Activated naive CD8-positive, alpha-beta T cell treated with anti-CD3 and anti-CD28 coated beads, Interleukin-2, amount 10 ng/mL, durations not matched to agents 7 days and 5 days (primary cell): Measurements from ENCODE around the gene EGFL7. TPM values are rescaled to one million over a fixed set of nuclear protein-coding genes. Genes with fewer than 3 reads are reported as not detected.

Source experiments
- ATAC-seq: fragments of 150-1000 bp; cut with Tn5 transposase; one replicate; pipeline ENCODE4 v1.10.0; 2021; ENCODE audit warnings: low read depth, moderate library complexity
- POLR2A ChIA-PET: fragments of 350-600 bp; sonication (Branson Sonifier 250); formaldehyde crosslinking; loops from one replicate; lab custom pipeline; 2021; ENCODE audit warnings: antibody characterized with exemption; lab: Charles Lee
- DNase-seq: peaks from one replicate; pipeline ENCODE4 v3.0.0; 2021
- H3K27ac Mint-ChIP-seq: one replicate; pipeline ENCODE4 v1.8.0; 2022; ENCODE audit warnings: mild to moderate bottlenecking, mixed read lengths
- H3K27me3 Mint-ChIP-seq: one replicate; pipeline ENCODE4 v1.8.0; 2022; ENCODE audit warnings: mild to moderate bottlenecking, moderate library complexity, mixed read lengths
- H3K36me3 Mint-ChIP-seq: one replicate; pipeline ENCODE4 v1.8.0; 2021; ENCODE audit warnings: mild to moderate bottlenecking, mixed read lengths
- H3K4me1 Mint-ChIP-seq: one replicate; pipeline ENCODE4 v1.8.0; 2021; ENCODE audit warnings: mixed read lengths
- H3K4me3 Mint-ChIP-seq: one replicate; pipeline ENCODE4 v1.8.0; 2022; ENCODE audit warnings: mild to moderate bottlenecking, moderate library complexity, mixed read lengths
- H3K9me3 Mint-ChIP-seq: one replicate; pipeline ENCODE4 v1.8.0; 2021; ENCODE audit warnings: mixed read lengths
- total RNA-seq, 2 experiments: library from RNA; stranded (reverse); gene quantifications; one replicate each; pipeline ENCODE4 v1.2.3, GENCODE V29; 2021

The EGFL7 gene
- 1 to 10 TPM in 1 of 2 experiments, under 1 TPM in 1; 1.00 to 1.1 TPM for total RNA-seq

DNA sequence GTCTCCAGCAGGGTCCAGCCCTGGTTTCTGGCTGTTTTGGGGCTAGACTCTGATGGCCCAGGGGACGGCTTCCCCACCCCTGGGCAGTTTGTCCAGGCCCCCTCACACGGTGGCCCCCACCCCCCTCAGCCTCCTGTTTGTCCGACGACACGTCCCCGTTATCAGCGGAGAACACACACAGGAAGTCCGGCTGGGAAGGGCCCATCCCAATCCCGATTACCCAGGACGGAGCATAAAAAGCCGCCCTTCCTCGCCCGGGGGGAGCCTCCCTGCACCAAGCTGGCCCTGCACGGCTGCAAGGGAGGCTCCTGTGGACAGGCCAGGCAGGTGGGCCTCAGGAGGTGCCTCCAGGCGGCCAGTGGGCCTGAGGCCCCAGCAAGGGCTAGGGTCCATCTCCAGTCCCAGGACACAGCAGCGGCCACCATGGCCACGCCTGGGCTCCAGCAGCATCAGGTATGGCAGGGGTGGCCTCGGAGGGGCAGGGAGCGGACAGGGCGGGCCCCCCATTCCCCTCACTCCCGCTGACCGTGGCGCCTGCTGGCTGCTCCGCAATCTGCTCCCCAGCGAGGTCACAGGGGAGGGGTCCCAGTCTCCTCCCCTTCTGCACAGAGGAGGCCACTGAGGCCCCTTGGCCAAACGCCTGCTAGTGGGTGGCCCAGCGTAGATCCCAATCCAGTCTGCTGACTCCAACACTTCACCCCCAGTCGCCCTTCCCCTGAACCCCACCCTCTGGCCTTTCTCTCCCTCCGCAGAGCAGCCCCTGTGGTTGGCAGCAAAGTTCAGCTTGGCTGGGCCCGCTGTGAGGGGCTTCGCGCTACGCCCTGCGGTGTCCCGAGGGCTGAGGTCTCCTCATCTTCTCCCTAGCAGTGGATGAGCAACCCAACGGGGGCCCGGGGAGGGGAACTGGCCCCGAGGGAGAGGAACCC lies at the start of gene EGFL7:
TSS of gene EGFL7 (plus strand) at position 261 of the 926 bp plus-strand sequence. CDS start 5,367 bp downstream, outside the sequence.
- ATAC-seq (no peak), DNase-seq (peak; percentile 37)
- H3K27me3 Mint-ChIP-seq, result peaks cover 19% of the 10 kb centered on the region
- H3K4me3 Mint-ChIP-seq, result no peak within 1 kb of the TSS
- H3K4me1 Mint-ChIP-seq, result peaks cover 8% of the 10 kb centered on the region
- no peaks in the 10 kb centered on the region for H3K36me3 Mint-ChIP-seq
- H3K27ac Mint-ChIP-seq, result no peak within 1 kb of the TSS
- H3K9me3 Mint-ChIP-seq, result no peaks in the 10 kb centered on the region
- POLR2A ChIA-PET, result interaction anchor here (1.8 kb wide), 1 partner anchor 24 kb away, joined by 6 read pairs; the partner anchor contains the start of gene AGPAT2

DNA sequence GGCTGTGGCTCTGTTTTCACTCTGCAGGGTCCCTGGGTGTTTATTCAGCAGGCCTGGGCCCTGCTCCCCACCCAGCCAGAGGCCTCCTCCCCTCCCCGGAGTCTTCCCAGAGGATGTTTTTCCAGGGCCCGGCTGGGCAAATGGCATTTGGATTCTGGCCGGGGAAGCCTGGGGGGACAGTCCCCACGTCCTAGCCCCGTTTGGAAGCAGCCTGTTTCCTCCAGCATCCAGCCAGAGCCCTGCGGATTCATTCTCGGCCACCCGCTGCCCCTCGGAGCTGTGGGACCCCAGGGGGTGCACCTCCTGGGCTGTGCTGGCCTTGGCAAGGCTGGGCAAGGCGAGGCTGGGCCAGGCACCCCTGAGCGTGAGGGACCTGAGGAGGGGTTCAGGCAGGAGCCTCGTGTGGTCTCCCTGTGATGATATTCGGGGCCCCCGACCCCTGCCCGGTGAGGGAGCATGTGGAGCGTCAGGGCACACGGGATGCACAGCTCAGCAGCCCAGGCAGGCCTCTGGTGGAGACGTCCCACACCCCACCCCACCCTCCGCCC lies 48.8 kb upstream of the EGFL7 start:
- no peaks in the 10 kb centered on the region for H3K27me3 Mint-ChIP-seq
- no peaks in the 10 kb centered on the region for H3K9me3 Mint-ChIP-seq
- H3K4me3 Mint-ChIP-seq, result no peak overlapping the region
- POLR2A ChIA-PET, result no interaction called here
- H3K4me1 Mint-ChIP-seq, result peaks cover 8% of the 10 kb centered on the region
- H3K27ac Mint-ChIP-seq, result no peak overlapping the region
- no peaks in the 10 kb centered on the region for H3K36me3 Mint-ChIP-seq
- DNase-seq, result no peak
- ATAC-seq, result no peak

DNA sequence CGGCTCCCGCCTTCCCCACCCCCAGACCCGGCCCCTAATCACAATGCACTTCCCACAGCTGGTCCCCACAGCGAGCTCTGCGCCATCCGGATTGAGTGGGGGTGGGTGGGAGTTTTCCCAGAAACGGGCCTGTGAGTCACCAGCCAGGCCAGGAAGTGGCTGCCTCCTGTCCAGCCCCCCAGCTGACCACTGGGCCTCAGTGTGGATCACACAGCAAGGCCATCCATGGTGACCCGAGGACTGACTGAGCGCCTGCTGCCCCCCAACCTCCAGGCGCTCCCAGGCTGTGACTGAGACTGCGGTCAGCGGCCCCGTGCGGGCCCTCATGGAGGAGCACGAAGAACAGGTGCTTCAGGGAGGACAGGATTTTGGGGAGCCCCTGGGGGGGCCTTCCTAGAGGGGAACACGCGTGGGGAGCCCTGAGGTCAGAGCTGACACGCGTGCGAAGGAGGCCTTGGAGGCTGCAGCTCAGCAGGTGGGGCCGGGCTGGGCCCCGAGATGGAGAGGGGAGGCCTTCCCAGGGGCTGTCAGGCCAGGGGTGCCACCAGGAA lies 48.3 kb upstream of the EGFL7 start:
- Mint-ChIP-seq H3K9me3 (no peaks in the 10 kb centered on the region), H3K27ac (no peak overlapping the region), H3K4me3 (no peak overlapping the region), H3K4me1 (peaks cover 11% of the 10 kb centered on the region), H3K36me3 (no peaks in the 10 kb centered on the region), H3K27me3 (no peaks in the 10 kb centered on the region)
- ATAC-seq (no peak), DNase-seq (no peak)
- POLR2A ChIA-PET, result no interaction called here

DNA sequence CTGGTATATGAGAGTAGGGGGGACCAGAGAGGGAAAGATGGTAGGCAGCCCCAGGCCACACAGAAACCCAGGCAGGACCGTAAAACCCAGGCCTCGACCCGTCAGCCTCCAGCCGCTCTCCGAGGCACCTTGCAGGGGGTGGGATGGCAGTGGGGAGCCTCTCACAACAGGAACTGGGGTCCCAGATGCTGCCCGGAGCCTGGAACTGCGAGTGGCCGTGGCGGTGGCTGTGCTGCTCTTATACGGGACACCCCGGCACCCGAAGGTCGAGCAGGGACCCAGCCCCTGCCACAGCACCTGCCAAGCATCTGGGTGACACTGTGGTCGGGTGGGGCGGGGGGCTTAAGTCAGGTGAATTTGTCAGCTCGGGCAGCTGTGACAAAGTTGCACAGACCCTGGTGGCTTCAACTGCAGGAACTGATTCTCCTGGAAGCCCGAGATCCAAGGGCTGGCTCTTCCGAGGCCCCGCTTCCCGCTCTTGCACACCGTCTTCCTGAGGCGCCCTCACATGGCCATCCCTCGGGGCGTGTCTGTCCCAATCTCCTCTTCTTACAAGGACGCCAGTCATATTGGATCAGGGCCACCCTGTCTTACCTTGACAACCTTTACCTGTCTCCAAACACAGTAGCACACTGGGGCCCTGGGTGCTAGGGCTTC lies 47.6 kb upstream of the EGFL7 start:
- peak overlapping the region; percentile 11 for H3K27ac Mint-ChIP-seq
- H3K27me3 Mint-ChIP-seq, result no peaks in the 10 kb centered on the region
- H3K4me3 Mint-ChIP-seq, result no peak overlapping the region
- POLR2A ChIA-PET, result no interaction called here
- no peaks in the 10 kb centered on the region for H3K9me3 Mint-ChIP-seq
- H3K36me3 Mint-ChIP-seq, result no peaks in the 10 kb centered on the region
- DNase-seq (no peak), ATAC-seq (no peak)
- H3K4me1 Mint-ChIP-seq, result peaks cover 11% of the 10 kb centered on the region

DNA sequence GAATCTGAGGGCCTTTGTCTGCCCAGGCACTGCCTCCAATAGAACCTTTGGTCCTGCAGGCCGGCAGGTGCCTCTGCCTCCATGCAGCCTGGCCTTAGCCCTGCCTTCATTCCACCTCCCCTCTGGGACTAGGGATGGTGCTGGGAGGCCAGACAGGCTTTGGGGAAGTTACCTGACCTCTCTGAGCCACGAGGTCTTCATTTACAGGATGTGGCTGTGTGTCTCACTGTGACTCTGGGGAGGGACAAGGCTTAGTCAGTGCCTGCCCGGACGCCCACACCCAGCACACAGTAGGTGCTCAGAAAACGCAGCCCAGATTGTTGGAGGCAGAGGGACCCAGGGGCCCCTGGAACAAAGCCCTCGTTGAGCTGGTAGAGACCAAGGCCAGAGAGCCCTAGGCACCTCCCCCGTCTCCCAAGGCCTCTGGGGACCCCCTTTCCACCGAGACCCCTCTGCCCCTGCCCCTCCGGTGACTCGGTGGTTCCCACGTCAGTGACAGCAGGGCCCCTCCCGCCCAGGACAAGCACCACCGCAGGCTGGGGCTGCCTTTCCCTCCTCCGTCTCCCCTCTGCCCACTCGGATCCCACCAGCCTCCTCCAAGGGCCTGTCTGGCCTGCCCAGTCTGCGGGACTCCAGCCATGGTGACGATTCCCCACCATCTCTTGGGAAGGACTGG lies 46.9 kb upstream of the EGFL7 start:
- ATAC-seq (no peak), DNase-seq (no peak)
- Mint-ChIP-seq H3K36me3 (no peaks in the 10 kb centered on the region), H3K27me3 (no peaks in the 10 kb centered on the region), H3K4me3 (no peak overlapping the region), H3K4me1 (peaks cover 11% of the 10 kb centered on the region), H3K27ac (no peak overlapping the region), H3K9me3 (no peaks in the 10 kb centered on the region)
- POLR2A ChIA-PET, result no interaction called here

DNA sequence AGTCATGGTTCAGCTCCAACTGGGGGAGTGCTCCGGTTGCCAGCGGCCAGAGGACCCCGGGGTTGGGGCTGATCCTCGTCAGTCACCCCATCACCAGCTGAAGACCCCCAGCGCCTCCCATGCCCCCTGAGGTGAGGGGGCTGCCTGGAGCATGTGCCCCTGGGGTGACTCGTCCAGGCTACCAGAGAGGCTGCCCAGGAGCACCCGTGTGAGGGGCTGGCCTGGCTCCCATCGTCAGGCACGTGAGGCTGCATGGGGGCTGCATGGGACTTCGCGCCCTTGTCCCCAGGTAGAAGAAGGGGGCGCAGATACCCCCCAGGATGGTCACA lies 46.4 kb upstream of the EGFL7 start:
- POLR2A ChIA-PET, result no interaction called here
- DNase-seq (no peak), ATAC-seq (no peak)
- H3K27ac Mint-ChIP-seq, result no peak overlapping the region
- H3K4me3 Mint-ChIP-seq, result no peak overlapping the region
- H3K4me1 Mint-ChIP-seq, result peaks cover 11% of the 10 kb centered on the region
- H3K27me3 Mint-ChIP-seq, result no peaks in the 10 kb centered on the region
- H3K9me3 Mint-ChIP-seq, result no peaks in the 10 kb centered on the region
- H3K36me3 Mint-ChIP-seq, result no peaks in the 10 kb centered on the region

DNA sequence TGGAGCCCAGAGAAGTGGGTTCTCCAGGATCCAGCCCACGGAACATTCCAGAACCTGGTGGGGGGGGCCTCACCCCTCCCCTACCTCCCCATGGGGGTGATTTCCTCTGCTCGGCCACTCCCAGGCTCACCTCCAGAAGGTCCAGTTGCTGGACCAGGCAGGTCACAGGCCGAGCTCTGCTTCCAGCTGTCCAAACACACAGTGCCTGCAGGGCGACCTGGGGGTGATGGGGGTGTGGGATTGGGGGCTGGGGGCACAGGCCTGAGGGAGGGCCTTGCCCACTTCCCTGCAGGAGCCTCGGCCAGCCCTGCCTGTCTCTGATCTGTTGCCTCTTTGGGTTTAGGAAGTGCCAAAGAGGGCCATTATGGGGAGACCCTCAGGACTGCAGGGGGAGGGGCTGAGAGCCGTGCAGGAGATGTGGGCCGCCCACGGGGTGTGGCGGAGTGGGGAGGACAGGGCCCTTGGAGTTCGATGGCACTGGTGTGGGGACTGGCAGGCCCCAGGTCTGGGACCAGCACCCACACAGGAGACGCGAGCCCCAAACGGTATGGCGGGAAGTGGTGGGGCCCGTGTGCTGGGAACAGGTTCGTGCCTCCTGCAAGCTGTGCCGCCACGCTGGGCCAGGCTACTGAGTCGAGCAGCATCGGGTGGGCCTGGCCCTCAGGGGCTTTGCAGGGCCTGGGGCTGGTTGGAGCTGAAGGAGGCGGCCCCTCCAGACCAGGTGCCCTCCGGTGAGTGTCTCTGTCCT lies 45.6 kb upstream of the EGFL7 start:
- Mint-ChIP-seq H3K36me3 (no peaks in the 10 kb centered on the region), H3K27ac (no peak overlapping the region), H3K27me3 (no peaks in the 10 kb centered on the region), H3K9me3 (no peaks in the 10 kb centered on the region), H3K4me1 (peaks cover 11% of the 10 kb centered on the region), H3K4me3 (no peak overlapping the region)
- POLR2A ChIA-PET, result no interaction called here
- ATAC-seq (peak; percentile 14), DNase-seq (no peak)

DNA sequence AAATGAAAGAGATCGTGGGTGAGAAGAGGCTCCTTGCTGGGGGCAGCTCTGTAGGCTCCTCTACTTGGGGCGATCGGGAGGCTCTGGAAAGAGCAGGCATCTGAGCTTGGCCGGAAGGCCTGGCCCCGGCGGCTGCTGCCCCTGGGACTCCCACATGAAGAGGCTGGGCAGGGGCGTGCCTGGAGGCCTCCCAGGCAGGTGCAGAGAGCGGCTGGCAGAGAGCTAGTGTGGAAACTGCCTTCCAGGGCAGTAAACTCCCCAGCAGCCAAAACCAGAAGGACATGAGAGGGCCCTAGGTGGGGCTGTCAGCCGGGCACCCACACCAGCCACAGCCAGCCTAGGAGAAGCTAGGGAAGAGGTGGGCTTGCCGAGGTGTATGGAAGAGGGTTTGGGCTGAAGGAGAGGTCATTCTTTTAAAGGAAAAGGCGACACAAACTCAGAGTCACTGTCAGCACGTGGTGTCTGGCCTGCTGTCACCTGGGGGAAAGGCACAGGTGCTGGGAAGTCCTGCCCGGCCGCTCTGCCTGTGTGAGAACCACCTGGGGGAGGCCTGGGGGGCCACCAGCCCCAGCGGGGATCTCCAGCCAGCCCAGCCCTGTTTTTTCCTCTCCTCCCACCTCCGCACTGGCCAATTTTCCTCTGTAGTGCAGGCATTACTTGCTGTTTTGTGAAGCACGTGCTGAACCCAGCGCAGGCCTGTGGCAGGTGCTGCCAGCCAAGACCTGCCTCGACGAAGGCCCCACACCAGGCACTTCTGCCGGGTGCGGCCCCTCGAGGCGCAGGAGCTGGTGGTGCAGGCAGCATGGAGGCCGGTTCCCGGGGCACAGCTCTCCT lies 44.8 kb upstream of the EGFL7 start:
- H3K9me3 Mint-ChIP-seq, result no peaks in the 10 kb centered on the region
- no peak overlapping the region for H3K4me3 Mint-ChIP-seq
- peaks cover 11% of the 10 kb centered on the region for H3K4me1 Mint-ChIP-seq
- H3K36me3 Mint-ChIP-seq, result no peaks in the 10 kb centered on the region
- POLR2A ChIA-PET, result no interaction called here
- ATAC-seq (no peak), DNase-seq (no peak)
- H3K27me3 Mint-ChIP-seq, result no peaks in the 10 kb centered on the region
- H3K27ac Mint-ChIP-seq, result no peak overlapping the region

DNA sequence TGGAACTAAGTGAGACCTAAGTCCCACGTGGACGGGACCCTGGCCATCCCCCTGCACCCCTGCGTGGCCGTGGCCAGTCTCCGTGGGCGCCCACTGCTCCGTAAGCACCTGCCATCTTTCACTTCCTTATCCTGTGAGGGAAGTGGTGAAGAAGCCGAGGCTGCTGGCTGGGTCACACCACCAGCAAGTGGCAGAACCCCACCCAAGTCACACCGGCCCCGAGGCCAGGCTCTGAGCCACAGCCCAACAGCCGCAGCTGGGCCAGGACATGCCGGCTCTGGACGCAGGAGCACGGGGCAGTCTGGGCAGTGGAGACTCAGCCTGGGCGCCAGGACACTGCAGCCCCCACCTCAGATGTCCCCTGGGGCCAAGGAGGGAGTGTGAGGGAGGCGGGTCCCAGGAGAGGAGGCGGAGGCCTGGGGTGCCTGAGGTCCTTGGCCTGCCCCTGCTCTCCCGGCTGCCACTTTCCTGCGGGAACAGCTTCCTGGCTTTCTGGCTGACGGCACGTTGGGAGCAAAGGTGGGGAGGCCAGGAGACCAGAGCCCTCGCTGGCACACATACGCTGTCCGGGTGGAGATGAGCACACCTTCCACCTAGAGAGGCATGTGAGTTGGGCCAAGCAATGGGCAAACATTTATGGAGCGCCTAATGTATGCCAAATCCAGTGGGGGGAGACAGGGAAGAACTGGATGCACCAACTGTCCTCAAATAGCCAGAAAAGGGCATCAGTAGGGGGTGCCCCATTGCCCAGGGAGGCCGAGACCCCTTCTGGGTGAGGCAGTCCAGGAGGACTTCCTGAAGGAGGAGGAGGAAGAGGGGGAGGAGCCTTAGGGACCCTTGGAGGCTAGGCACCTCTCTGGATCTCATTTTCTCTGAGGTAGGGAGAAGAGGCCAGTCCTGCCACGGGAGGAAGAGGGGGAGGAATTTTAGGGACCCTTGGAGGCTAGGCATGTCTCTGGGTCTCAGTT lies 43.9 kb upstream of the EGFL7 start:
- POLR2A ChIA-PET, result no interaction called here
- Mint-ChIP-seq H3K36me3 (no peaks in the 10 kb centered on the region), H3K4me3 (no peak overlapping the region), H3K27me3 (no peaks in the 10 kb centered on the region), H3K4me1 (peaks cover 11% of the 10 kb centered on the region), H3K27ac (no peak overlapping the region), H3K9me3 (no peaks in the 10 kb centered on the region)
- ATAC-seq (no peak), DNase-seq (no peak)

DNA sequence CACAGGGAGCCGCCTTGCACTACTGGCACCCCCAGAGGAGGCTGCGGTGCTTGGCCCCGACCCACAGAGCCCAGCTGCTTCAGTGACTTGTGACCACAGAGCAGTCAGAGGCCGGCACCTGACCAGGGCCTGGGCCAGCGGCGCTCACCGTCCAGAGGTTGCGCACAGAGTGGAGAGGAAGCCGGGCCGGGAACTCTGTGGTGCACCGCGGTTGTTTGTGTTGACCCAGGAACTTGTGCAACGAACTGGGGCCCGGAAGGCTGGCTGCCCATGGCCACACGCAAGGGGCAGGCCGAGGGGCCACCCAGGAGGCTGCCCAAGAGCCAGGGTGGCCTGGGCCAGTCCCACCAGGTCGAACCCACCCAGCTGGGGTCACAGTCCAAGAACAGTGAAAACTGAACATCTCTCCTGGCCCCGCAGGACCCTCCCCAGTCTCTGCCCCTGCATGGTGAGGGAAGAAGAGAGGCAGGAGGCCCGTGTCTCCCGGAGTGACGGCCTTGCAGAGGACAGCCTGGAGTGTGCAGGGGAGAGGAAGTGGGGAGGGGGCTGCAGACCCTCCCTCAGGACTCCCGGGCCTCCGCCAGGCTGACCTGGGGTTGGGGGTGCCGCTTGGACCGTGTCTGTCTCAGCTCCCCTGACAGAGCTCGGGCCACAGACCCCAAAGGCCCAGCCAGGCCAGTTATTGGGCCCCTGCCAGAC lies 42.8 kb upstream of the EGFL7 start:
- POLR2A ChIA-PET, result no interaction called here
- H3K27me3 Mint-ChIP-seq, result no peaks in the 10 kb centered on the region
- peaks cover 11% of the 10 kb centered on the region for H3K4me1 Mint-ChIP-seq
- no peaks in the 10 kb centered on the region for H3K36me3 Mint-ChIP-seq
- DNase-seq (no peak), ATAC-seq (no peak)
- H3K4me3 Mint-ChIP-seq, result no peak overlapping the region
- H3K9me3 Mint-ChIP-seq, result no peaks in the 10 kb centered on the region
- H3K27ac Mint-ChIP-seq, result no peak overlapping the region
